H1 (cell line): ENCODE measurements around the gene SNRPA1. TPM values are rescaled to one million over a fixed set of nuclear protein-coding genes. Genes with fewer than 3 reads are reported as not detected.

Source experiments
- CHD1 ChIP-seq: IDR thresholded peaks from 2 replicates; pipeline ENCODE4 v1.6.1; 2012; ENCODE audit warnings: low read depth, low read length, improper control_type of control experiment
- SP1 ChIP-seq: IDR thresholded peaks from 2 replicates; pipeline ENCODE4 v1.6.1; 2011; ENCODE audit warnings: low read depth, low read length
- TAF7 ChIP-seq: optimal IDR thresholded peaks from 2 replicates; pipeline ENCODE3; 2011; ENCODE audit warnings: low read depth, mild to moderate bottlenecking, inconsistent platforms, low read length, moderate library complexity, borderline replicate concordance
- TBP ChIP-seq: IDR thresholded peaks from 2 replicates; pipeline ENCODE4 v1.6.1; 2011; ENCODE audit warnings: low read depth, low read length, improper control_type of control experiment
- TCF12 ChIP-seq: IDR thresholded peaks from 2 replicates; pipeline ENCODE4 v1.6.1; 2011; ENCODE audit warnings: low read depth, mild to moderate bottlenecking, low read length
- polyA plus RNA-seq, 7 experiments: library from polyadenylated mRNA; depleted of rRNA in 3 of 7; stranded (reverse) in 5 of 7; unstranded in 2 of 7; fragments of >200 nt in 5 of 7; fragments of 200-250 nt in 2 of 7; gene quantifications; 1 replicate in 5 of 7; 2 replicates in 1 of 7; 4 replicates in 1 of 7; pipeline versions ENCODE4 v1.2.1 to v1.2.3, GENCODE V29; 2011 to 2013; ENCODE audit warnings: missing spikeins in 2 of 7, mixed read lengths in 2 of 7
- total RNA-seq: library from RNA; stranded (reverse); fragmentation: NEBNext Ultra II Directional; extraction: Animal tissue kit (Norgen Biotek cat#: 25700); gene quantifications from 2 replicates; pipeline ENCODE4 v1.2.1, GENCODE V29; 2021

Gene SNRPA1
- total and polyA plus RNA-seq, 2 of the 8 experiments (the other 6 are each of a cell fraction or from before 2014, with no cell fraction given) = 140 to 221 TPM

- TF ChIP-seq SP1 = no peak
- no peak for TF ChIP-seq TBP
- no peak for TF ChIP-seq TAF7
- no peak for TF ChIP-seq CHD1
- TF ChIP-seq TCF12 = no peak
Observed at GRCh38 chr15:101293122-101293521, 1.9 kb downstream of the SNRPA1 start (continued).
